PFSK-1 (cell line): ENCODE measurements around the gene RNF103.

Source experiments
- POLR2AphosphoS5 ChIP-seq: IDR thresholded peaks from 2 replicates; pipeline ENCODE4 v1.6.1; 2012; ENCODE audit warnings: low read depth, mild to moderate bottlenecking, control low read depth, low read length, moderate library complexity
- SIN3A ChIP-seq: IDR thresholded peaks from 2 replicates; pipeline ENCODE4 v1.6.1; 2012; ENCODE audit warnings: mild to moderate bottlenecking, low read length, moderate library complexity, borderline replicate concordance; ENCODE audit not compliant: insufficient read depth
- TAF1 ChIP-seq: IDR thresholded peaks from 2 replicates; pipeline ENCODE4 v1.6.1; 2012; ENCODE audit warnings: low read length, control low read depth, borderline replicate concordance; ENCODE audit not compliant: insufficient read depth

DNA sequence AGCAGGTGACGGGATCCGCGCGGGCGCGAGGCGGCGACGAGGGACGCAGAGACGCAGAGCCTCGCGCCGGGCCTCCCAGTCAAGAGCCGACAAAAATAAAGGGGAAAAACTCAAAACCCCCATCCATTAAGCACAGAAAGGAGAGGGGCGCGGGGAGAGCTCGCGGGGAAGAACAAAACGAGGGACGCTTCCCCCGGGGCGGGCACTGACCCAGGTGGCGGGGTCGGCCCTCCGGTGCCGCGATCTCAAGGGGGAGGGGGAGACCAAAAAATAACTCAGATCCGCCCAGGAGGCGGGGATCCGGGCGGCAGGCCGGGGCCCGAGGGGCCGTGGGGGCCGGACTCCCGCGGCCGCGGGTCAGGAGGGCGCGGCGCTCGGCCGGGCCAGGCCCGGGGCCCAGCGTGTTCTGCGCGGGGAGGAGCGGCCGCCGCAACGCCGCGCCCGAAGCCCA, 597 bp downstream of the RNF103 start:
- no peak for TF ChIP-seq POLR2AphosphoS5
- TF ChIP-seq SIN3A: no peak
- TF ChIP-seq TAF1: 0 out of 2 replicates have a peak, but pooled peaks have one; percentile 5
